ENCODE measurements around the gene SUGCT. TPM values are rescaled to one million over a fixed set of nuclear protein-coding genes. Genes with fewer than 3 reads are reported as not detected.

SUGCT gene
- total RNA-seq, 4 donors from 2014 or later: 7.8 to 15.0 (median 12.8) TPM

DNA sequence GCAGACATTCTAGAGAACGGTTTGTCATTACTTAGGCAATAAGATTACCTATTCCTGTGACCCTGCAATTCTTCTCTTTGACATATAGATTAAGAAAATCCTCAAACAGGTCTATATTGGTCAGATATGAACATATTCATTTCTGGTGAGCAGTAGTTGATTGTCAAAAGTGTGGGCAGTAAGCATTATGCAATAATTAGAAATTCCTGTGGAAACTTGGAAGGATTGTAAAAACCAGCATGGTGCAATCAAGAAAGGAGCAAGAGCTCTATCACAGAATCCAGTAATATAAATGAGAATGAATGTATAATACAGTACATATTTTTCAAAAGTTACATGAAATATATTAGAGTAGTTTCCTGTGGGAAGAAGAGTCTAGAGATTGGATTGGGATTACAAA is 406.5 kb downstream of the SUGCT start:
- H3K36me3 ChIP-seq: no peaks in the 10 kb centered on the region
- intact Hi-C loops (cut with DNase I): no loop called here
- H3K9me3 ChIP-seq: no peaks in the 10 kb centered on the region
- 72% methylated on average over 1 of the region's 1 CpG for WGBS
- H3K27me3 ChIP-seq: no peaks in the 10 kb centered on the region
- TF ChIP-seq EP300 (IDR thresholded peaks at IDR 0.05) (no peak), POLR2AphosphoS5 (IDR thresholded peaks at IDR 0.05) (no peak), POLR2A (IDR thresholded peaks at IDR 0.05; ENCODE audit: low read depth) (no peak)
- TF ChIP-seq, protein P1, sequence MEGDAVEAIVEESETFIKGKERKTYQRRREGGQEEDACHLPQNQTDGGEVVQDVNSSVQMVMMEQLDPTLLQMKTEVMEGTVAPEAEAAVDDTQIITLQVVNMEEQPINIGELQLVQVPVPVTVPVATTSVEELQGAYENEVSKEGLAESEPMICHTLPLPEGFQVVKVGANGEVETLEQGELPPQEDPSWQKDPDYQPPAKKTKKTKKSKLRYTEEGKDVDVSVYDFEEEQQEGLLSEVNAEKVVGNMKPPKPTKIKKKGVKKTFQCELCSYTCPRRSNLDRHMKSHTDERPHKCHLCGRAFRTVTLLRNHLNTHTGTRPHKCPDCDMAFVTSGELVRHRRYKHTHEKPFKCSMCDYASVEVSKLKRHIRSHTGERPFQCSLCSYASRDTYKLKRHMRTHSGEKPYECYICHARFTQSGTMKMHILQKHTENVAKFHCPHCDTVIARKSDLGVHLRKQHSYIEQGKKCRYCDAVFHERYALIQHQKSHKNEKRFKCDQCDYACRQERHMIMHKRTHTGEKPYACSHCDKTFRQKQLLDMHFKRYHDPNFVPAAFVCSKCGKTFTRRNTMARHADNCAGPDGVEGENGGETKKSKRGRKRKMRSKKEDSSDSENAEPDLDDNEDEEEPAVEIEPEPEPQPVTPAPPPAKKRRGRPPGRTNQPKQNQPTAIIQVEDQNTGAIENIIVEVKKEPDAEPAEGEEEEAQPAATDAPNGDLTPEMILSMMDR (IDR thresholded peaks at IDR 0.05): no peak
- no peak overlapping the region for H3K4me3 ChIP-seq
- H3K27ac ChIP-seq (replicated peaks in 1 of 4): no peak overlapping the region
- no peak for DNase-seq (ENCODE audit: extremely low spot score)
- H3K4me1 ChIP-seq: peaks cover 0 to 42% (median 34%) of the 10 kb centered on the region in 4 donors

DNA sequence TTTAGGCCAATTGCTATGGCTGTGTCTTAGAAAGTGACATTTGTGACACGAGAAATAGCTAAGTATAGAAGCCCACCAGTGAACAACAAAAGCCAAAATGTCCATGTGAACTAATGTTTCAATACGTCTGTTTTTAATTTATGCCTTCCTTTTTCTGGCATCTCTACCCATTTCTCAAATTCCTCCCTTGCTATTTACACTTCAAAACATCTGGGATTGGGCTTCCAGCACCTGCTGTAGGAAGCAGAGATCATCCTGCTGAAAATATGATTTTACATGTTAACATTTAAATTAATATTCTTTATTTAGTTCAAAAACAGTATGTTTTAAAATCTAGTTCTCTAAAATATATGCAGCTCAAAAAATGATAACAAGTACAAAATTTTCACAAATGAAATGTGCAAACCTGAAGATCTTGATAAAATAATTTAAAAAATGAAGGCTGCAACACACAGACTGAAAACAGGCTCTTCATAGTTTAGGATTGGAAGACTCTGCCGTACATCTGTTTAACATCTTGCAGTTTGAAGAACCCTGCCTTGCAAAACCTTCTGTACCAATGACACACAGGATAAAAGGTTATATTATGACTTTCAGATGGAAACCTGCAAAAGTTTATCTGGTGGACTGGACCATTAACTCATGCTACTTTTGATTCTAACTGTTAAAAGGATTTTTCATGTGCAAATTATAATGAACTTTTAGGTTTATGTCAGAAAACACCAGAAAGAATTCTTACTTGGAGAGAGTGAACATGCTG is 408.4 kb downstream of the SUGCT start:
- peak overlapping the region in 2 of 4 donors; percentile 21 to 36 for H3K27ac ChIP-seq (replicated peaks in 1 of 4)
- 37% methylated on average over 3 of the region's 3 CpGs for WGBS
- no peak for TF ChIP-seq POLR2A (IDR thresholded peaks at IDR 0.05; ENCODE audit: low read depth)
- TF ChIP-seq EP300 (IDR thresholded peaks at IDR 0.05): no peak
- no peak for TF ChIP-seq POLR2AphosphoS5 (IDR thresholded peaks at IDR 0.05)
- TF ChIP-seq, protein P1 (IDR thresholded peaks at IDR 0.05): no peak
- peaks cover 0 to 37% (median 30%) of the 10 kb centered on the region in 4 donors for H3K4me1 ChIP-seq
- H3K36me3 ChIP-seq: no peaks in the 10 kb centered on the region
- intact Hi-C loops (cut with DNase I): no loop called here
- DNase-seq (ENCODE audit: extremely low spot score): no peak
- H3K9me3 ChIP-seq: no peaks in the 10 kb centered on the region
- H3K4me3 ChIP-seq: no peak overlapping the region
- no peaks in the 10 kb centered on the region for H3K27me3 ChIP-seq

DNA sequence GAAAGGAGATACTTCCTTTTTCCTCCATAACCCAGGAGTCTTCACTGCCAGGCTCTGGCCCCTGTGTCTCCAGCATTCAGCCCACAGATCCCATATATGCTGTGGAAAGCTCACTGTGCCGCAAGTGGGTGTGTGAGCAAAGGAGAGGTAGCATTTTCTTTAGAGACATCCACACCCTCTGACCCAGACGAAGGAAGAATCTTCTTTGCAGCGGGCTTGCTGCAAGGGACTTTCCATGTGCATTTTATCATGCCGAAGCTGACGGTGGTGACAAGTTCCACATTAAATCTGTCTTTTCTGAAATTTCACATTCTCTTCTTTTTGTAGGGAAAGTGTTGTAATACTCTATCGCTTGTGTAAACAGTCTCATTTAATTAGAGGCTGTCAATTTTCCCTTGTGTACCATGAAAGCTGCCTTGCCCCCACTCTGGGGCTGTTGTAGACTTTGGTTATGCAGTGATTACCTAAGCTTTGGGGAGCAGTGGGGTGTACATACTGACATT is 409.5 kb downstream of the SUGCT start:
- no peak for TF ChIP-seq EP300 (IDR thresholded peaks at IDR 0.05)
- TF ChIP-seq, protein P1 (IDR thresholded peaks at IDR 0.05): no peak
- TF ChIP-seq POLR2A (IDR thresholded peaks at IDR 0.05; ENCODE audit: low read depth): no peak
- no peak for TF ChIP-seq POLR2AphosphoS5 (IDR thresholded peaks at IDR 0.05)
- no peaks in the 10 kb centered on the region for H3K36me3 ChIP-seq
- intact Hi-C loops (cut with DNase I): no loop called here
- no peak for DNase-seq (ENCODE audit: extremely low spot score)
- H3K9me3 ChIP-seq: no peaks in the 10 kb centered on the region
- WGBS: 47% methylated on average over 6 of the region's 6 CpGs
- H3K4me3 ChIP-seq: no peak overlapping the region
- peaks cover 0 to 37% (median 30%) of the 10 kb centered on the region in 4 donors for H3K4me1 ChIP-seq
- no peaks in the 10 kb centered on the region for H3K27me3 ChIP-seq
- peak overlapping the region in 2 of 4 donors; percentile 21 to 48 for H3K27ac ChIP-seq (replicated peaks in 1 of 4)

GRCh38 chr7:40544871-40545303 is 410.1 kb downstream of the SUGCT start:
- no peak for DNase-seq (ENCODE audit: extremely low spot score)
- H3K36me3 ChIP-seq: no peaks in the 10 kb centered on the region
- TF ChIP-seq POLR2AphosphoS5 (IDR thresholded peaks at IDR 0.05) (no peak), EP300 (IDR thresholded peaks at IDR 0.05) (no peak), POLR2A (IDR thresholded peaks at IDR 0.05; ENCODE audit: low read depth) (no peak)
- TF ChIP-seq, protein P1 (IDR thresholded peaks at IDR 0.05): no peak
- no peaks in the 10 kb centered on the region for H3K9me3 ChIP-seq
- no peak overlapping the region for H3K4me3 ChIP-seq
- intact Hi-C loops (cut with DNase I): no loop called here
- H3K27ac ChIP-seq (replicated peaks in 1 of 4): peak overlapping the region in 1 of 4 donors; percentile 48
- WGBS: 25% methylated on average over 1 of the region's 1 CpG
- H3K4me1 ChIP-seq: peaks cover 0 to 37% (median 30%) of the 10 kb centered on the region in 4 donors
- H3K27me3 ChIP-seq: no peaks in the 10 kb centered on the region

Measured in esophagus muscularis mucosa (tissue), 4 donors.